Smooth muscle cell of the brain vasculature (primary cell): ENCODE data around the gene RS1.

Experiments
- DNase-seq: peaks from one replicate; pipeline ENCODE4 v3.0.0-alpha.2; 2012; ENCODE audit warnings: low read depth, low spot score

Gene RS1

GRCh38 chrX:18598413-18598812, 73.5 kb downstream of the RS1 start:
- no peak for DNase-seq

GRCh38 chrX:18596096-18596495, 75.8 kb downstream of the RS1 start:
- DNase-seq = no peak

- no peak for DNase-seq
Measured at GRCh38 chrX:18594079-18594478, 77.8 kb downstream of the RS1 start.

GRCh38 chrX:18591834-18592233, 80.1 kb downstream of the RS1 start:
- DNase-seq = no peak
